Loucy (cell line): ENCODE data around the gene IL24.

Experiments used
- H2AFZ ChIP-seq: fragments of 200-600 bp; sonication (generic); 2 replicates; pipeline ENCODE4 v1.6.0; 2016; ENCODE audit warnings: antibody characterized with exemption, mild to moderate bottlenecking, low read length, moderate library complexity
- H3F3A ChIP-seq: fragments of 200-600 bp; 2 replicates; pipeline ENCODE4 v1.6.0; 2016; ENCODE audit warnings: antibody characterized with exemption, low read depth, mild to moderate bottlenecking
- H3K27me3 ChIP-seq: fragments of 200-600 bp; sonication (generic); 2 replicates; pipeline ENCODE4 v1.6.1; 2014; ENCODE audit warnings: low read length, mild to moderate bottlenecking; ENCODE audit not compliant: insufficient read depth, poor library complexity, severe bottlenecking
- H3K36me3 ChIP-seq: fragments of 200-600 bp; sonication (generic); 2 replicates; pipeline ENCODE4 v1.6.1; 2016; ENCODE audit warnings: low read length; ENCODE audit not compliant: insufficient read depth
- H3K4me1 ChIP-seq: fragments of 200-600 bp; sonication (generic); 2 replicates; pipeline ENCODE4 v1.5.1; 2014; ENCODE audit warnings: low read length, mild to moderate bottlenecking; ENCODE audit not compliant: insufficient read depth, poor library complexity, severe bottlenecking
- H3K4me2 ChIP-seq: fragments of 200-600 bp; sonication (generic); 2 replicates; pipeline ENCODE4 v1.6.0; 2014; ENCODE audit warnings: antibody characterized with exemption, low read length, low read depth, mild to moderate bottlenecking; ENCODE audit not compliant: poor library complexity, severe bottlenecking
- H3K4me3 ChIP-seq: fragments of 200-600 bp; sonication (generic); 2 replicates; pipeline ENCODE4 v1.5.1; 2014; ENCODE audit warnings: low read length, mild to moderate bottlenecking, mixed read lengths; ENCODE audit not compliant: poor library complexity, severe bottlenecking
- H3K79me2 ChIP-seq: fragments of 200-600 bp; sonication (generic); 2 replicates; pipeline ENCODE4 v1.6.1; 2014; ENCODE audit warnings: low read length; ENCODE audit not compliant: insufficient read depth
- H3K9ac ChIP-seq: fragments of 200-600 bp; sonication (generic); 2 replicates; pipeline ENCODE4 v1.6.0; 2014; ENCODE audit warnings: mild to moderate bottlenecking, low read depth, low read length, moderate library complexity; ENCODE audit not compliant: poor library complexity, severe bottlenecking
- H3K9me2 ChIP-seq: fragments of 200-600 bp; sonication (generic); replicated peaks from 2 replicates; pipeline ENCODE4 v1.6.1; 2016; ENCODE audit warnings: low read depth, low read length, mixed read lengths
- H3K9me3 ChIP-seq: fragments of 200-600 bp; sonication (generic); 2 replicates; pipeline ENCODE4 v1.6.1; 2014; ENCODE audit warnings: mild to moderate bottlenecking, antibody characterized with exemption, low read length, low read depth; ENCODE audit not compliant: insufficient read depth
- H4K20me1 ChIP-seq: fragments of 200-600 bp; sonication (generic); 2 replicates; pipeline ENCODE4 v1.6.0; 2014; ENCODE audit warnings: antibody characterized with exemption, low read length, mild to moderate bottlenecking; ENCODE audit not compliant: insufficient read depth, poor library complexity, severe bottlenecking
- CTCF ChIP-seq: fragments of 200-600 bp; sonication (generic); conservative IDR thresholded peaks from 2 replicates; pipeline ENCODE4 v1.5.1; 2014; ENCODE audit warnings: mild to moderate bottlenecking, antibody characterized with exemption, low read length
- EZH2phosphoT487 ChIP-seq: fragments of 200-600 bp; IDR thresholded peaks from 2 replicates; pipeline ENCODE4 v1.6.1; 2018; ENCODE audit warnings: antibody characterized with exemption, mild to moderate bottlenecking, moderate library complexity, borderline replicate concordance

Gene IL24

GRCh38 chr1:206896261-206896660 lies 982 bp upstream of the IL24 start:
- no peak overlapping the region for H3K4me2 ChIP-seq

GRCh38 chr1:206898089-206898914 lies 1.1 kb downstream of the IL24 start:
- H3K9me3 ChIP-seq, result no peaks in the 10 kb centered on the region
- H2AFZ ChIP-seq, result no peak overlapping the region
- H3K79me2 ChIP-seq, result no peaks in the 10 kb centered on the region
- H3K36me3 ChIP-seq, result no peaks in the 10 kb centered on the region
- H3F3A ChIP-seq, result no peaks in the 10 kb centered on the region
- no peak overlapping the region for H3K4me3 ChIP-seq
- H3K9me2 ChIP-seq, result no peaks in the 10 kb centered on the region
- H3K4me1 ChIP-seq, result no peaks in the 10 kb centered on the region
- H3K27me3 ChIP-seq, result no peaks in the 10 kb centered on the region
- H3K4me2 ChIP-seq, result no peak overlapping the region
- TF ChIP-seq EZH2phosphoT487 (no peak), CTCF (no peak)
- H3K9ac ChIP-seq, result no peak overlapping the region
- no peaks in the 10 kb centered on the region for H4K20me1 ChIP-seq

More at GRCh38 chr1:206896261-206896660, 982 bp upstream of the IL24 start:
- no peak for TF ChIP-seq EZH2phosphoT487
- TF ChIP-seq CTCF, result no peak
- H3K4me3 ChIP-seq, result no peak overlapping the region
- H3K79me2 ChIP-seq, result no peaks in the 10 kb centered on the region
- no peak overlapping the region for H2AFZ ChIP-seq
- no peaks in the 10 kb centered on the region for H3K36me3 ChIP-seq
- no peaks in the 10 kb centered on the region for H3K27me3 ChIP-seq
- no peaks in the 10 kb centered on the region for H4K20me1 ChIP-seq
- no peaks in the 10 kb centered on the region for H3K9me3 ChIP-seq
- no peaks in the 10 kb centered on the region for H3K9me2 ChIP-seq
- no peaks in the 10 kb centered on the region for H3K4me1 ChIP-seq
- no peaks in the 10 kb centered on the region for H3F3A ChIP-seq
- H3K9ac ChIP-seq, result no peak overlapping the region

GRCh38 chr1:206898915-206899431 lies 1.7 kb downstream of the IL24 start:
- Histone ChIP-seq H3K9me3 (no peaks in the 10 kb centered on the region), H3K27me3 (no peaks in the 10 kb centered on the region), H3K79me2 (no peaks in the 10 kb centered on the region), H4K20me1 (no peaks in the 10 kb centered on the region), H3K36me3 (no peaks in the 10 kb centered on the region), H3K4me2 (no peak overlapping the region), H3K9me2 (no peaks in the 10 kb centered on the region), H3K4me1 (no peaks in the 10 kb centered on the region), H2AFZ (no peak overlapping the region), H3F3A (no peaks in the 10 kb centered on the region), H3K4me3 (no peak overlapping the region), H3K9ac (no peak overlapping the region)
- TF ChIP-seq EZH2phosphoT487 (no peak), CTCF (no peak)
